ENCODE results near the gene SLC18B1. TPM values are rescaled to one million over a fixed set of nuclear protein-coding genes. Genes with fewer than 3 reads are reported as not detected.

The SLC18B1 gene
- total and polyA plus RNA-seq, 4 donors: 5.6 to 20.9 (median 10.4) TPM

DNA sequence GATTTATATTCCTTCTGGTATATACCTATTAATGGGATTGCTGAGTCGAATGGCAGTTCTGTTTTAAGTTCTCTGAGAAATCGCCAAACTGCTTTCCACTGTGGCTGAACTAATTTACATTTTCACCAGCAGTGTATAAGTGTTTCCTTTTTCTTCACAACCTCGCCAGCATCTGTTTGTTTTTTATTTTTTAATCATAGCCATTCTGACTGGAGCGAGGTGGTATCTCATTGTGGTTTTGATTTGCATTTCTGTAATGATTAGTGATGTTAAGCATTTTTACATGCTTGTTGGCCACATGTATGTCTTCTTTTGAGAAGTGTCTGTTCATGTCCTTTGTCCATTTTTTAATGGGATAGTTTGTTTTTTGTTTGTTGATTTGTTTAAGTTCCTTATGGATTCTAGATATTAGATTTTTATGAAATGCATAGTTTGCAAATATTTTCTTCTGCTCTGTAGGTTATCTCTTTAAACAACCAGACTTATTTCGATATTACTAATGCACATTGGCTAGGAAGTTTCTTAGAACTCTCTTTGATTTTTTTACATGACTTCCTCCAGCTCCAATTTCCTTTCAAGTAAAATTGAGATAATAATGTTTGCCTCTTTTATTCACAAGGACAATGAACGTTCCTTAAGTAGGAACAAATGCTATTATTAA lies 72.4 kb downstream of the SLC18B1 start:
- Histone ChIP-seq H3K9me3 (ENCODE audit: control insufficient read depth in 4 of 4, insufficient read depth in 3 of 4, low read length in 3 of 4) (no peaks in the 10 kb centered on the region), H3K9ac (ENCODE audit: insufficient read depth in 1 of 2, low read length in 2 of 2) (no peak overlapping the region), H3K36me3 (ENCODE audit: control insufficient read depth in 4 of 4, insufficient read depth in 4 of 4, low read length in 4 of 4) (no peaks in the 10 kb centered on the region), H3K27ac (ENCODE audit: low read depth in 1 of 2, low read length in 1 of 2) (no peak overlapping the region), H3K4me3 (no peak overlapping the region), H3K27me3 (ENCODE audit: control insufficient read depth in 3 of 3, insufficient read depth in 3 of 3, low read length in 2 of 3) (no peaks in the 10 kb centered on the region), H3K4me1 (ENCODE audit: control insufficient read depth in 5 of 5, insufficient read depth in 5 of 5, low read length in 5 of 5) (no peaks in the 10 kb centered on the region)
- DNase-seq (no peak), ATAC-seq (ENCODE audit: insufficient read depth, low FRiP score) (no peak)
- TF ChIP-seq, protein P1, sequence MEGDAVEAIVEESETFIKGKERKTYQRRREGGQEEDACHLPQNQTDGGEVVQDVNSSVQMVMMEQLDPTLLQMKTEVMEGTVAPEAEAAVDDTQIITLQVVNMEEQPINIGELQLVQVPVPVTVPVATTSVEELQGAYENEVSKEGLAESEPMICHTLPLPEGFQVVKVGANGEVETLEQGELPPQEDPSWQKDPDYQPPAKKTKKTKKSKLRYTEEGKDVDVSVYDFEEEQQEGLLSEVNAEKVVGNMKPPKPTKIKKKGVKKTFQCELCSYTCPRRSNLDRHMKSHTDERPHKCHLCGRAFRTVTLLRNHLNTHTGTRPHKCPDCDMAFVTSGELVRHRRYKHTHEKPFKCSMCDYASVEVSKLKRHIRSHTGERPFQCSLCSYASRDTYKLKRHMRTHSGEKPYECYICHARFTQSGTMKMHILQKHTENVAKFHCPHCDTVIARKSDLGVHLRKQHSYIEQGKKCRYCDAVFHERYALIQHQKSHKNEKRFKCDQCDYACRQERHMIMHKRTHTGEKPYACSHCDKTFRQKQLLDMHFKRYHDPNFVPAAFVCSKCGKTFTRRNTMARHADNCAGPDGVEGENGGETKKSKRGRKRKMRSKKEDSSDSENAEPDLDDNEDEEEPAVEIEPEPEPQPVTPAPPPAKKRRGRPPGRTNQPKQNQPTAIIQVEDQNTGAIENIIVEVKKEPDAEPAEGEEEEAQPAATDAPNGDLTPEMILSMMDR (IDR thresholded peaks at IDR 0.05; ENCODE audit: control extremely low read depth, extremely low read depth): no peak
- 57 to 65% methylated on average over 6 of the region's 6 CpGs for WGBS, 2 donors

DNA sequence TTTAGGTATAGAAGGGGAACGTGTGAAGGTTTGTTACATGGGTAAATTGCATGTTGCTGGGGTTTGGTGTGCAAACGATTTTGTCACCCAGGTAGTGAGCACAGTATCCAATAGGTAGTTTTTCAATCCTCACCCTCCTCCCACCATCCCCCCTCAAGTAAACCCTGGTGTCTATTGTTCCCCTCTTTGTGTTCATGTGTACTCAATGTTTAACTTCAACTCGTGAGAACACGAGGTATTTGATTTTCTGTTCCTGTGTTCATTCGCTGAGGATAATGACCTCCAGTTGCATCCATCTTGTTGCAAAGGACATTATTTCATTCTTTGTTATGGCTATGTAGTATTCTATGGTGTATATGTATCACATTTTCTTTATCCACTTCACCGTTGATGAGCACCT lies 73.0 kb downstream of the SLC18B1 start:
- ATAC-seq (ENCODE audit: insufficient read depth, low FRiP score) (no peak), DNase-seq (no peak)
- Histone ChIP-seq H3K36me3 (ENCODE audit: control insufficient read depth in 4 of 4, insufficient read depth in 4 of 4, low read length in 4 of 4) (no peaks in the 10 kb centered on the region), H3K27me3 (ENCODE audit: control insufficient read depth in 3 of 3, insufficient read depth in 3 of 3, low read length in 2 of 3) (no peaks in the 10 kb centered on the region), H3K27ac (ENCODE audit: low read depth in 1 of 2, low read length in 1 of 2) (no peak overlapping the region), H3K9me3 (ENCODE audit: control insufficient read depth in 4 of 4, insufficient read depth in 3 of 4, low read length in 3 of 4) (no peaks in the 10 kb centered on the region), H3K9ac (ENCODE audit: insufficient read depth in 1 of 2, low read length in 2 of 2) (no peak overlapping the region), H3K4me1 (ENCODE audit: control insufficient read depth in 5 of 5, insufficient read depth in 5 of 5, low read length in 5 of 5) (no peaks in the 10 kb centered on the region), H3K4me3 (no peak overlapping the region)
- 85 to 88% methylated on average over 6 of the region's 6 CpGs for WGBS, 2 donors
- TF ChIP-seq, protein P1 (IDR thresholded peaks at IDR 0.05; ENCODE audit: control extremely low read depth, extremely low read depth): no peak

DNA sequence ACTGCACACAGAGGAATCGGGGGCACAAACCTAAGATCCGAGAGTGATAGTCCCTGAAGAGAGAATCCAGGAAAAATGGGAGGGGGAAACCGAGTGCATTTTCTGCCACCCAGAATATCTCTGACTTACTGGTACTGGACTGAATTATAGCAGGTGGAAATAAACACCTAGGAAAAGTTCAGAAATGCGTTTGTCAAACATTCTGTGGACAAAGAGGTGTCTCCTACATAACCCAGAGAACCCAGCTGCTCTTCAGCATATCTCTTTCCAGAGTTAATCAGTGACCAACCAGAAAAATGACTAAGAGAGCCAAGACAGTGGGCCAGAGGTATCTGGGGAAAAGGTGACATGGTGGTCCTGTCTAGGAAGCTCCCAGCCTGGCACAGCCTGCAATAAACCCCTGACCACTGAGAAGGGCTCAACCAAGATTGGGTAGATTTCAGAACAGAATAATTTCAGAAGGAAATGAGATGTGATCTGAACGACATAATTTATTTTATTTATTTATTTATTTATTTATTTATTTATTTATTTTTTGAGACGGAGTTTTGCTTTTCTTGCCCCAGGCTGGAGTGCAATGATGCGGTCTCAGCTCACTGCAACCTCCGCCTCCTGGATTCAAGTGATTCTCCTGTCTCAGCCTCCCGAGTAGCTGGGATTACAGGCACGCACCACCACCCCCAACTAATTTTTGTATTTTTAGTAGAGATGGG lies 78.5 kb downstream of the SLC18B1 start:
- Histone ChIP-seq H3K9me3 (ENCODE audit: control insufficient read depth in 4 of 4, insufficient read depth in 3 of 4, low read length in 3 of 4) (no peaks in the 10 kb centered on the region), H3K27ac (ENCODE audit: low read depth in 1 of 2, low read length in 1 of 2) (no peak overlapping the region), H3K4me3 (no peak overlapping the region), H3K4me1 (ENCODE audit: control insufficient read depth in 5 of 5, insufficient read depth in 5 of 5, low read length in 5 of 5) (peaks cover 0 to 1% (median 0%) of the 10 kb centered on the region in 5 donors), H3K9ac (ENCODE audit: insufficient read depth in 1 of 2, low read length in 2 of 2) (no peak overlapping the region), H3K27me3 (ENCODE audit: control insufficient read depth in 3 of 3, insufficient read depth in 3 of 3, low read length in 2 of 3) (no peaks in the 10 kb centered on the region), H3K36me3 (ENCODE audit: control insufficient read depth in 4 of 4, insufficient read depth in 4 of 4, low read length in 4 of 4) (no peaks in the 10 kb centered on the region)
- DNase-seq (no peak), ATAC-seq (ENCODE audit: insufficient read depth, low FRiP score) (no peak)
- TF ChIP-seq, protein P1 (IDR thresholded peaks at IDR 0.05; ENCODE audit: control extremely low read depth, extremely low read depth): no peak
- WGBS, 2 donors: 92 to 93% methylated on average over 10 of the region's 10 CpGs

Small RNA genes lying within 50 kb of the gene (small RNA-seq; reads per million reads assigned to genes)
- gene SNORA33 (ENCODE audit: low replicate concordance) (6.5 reads per million, percentile 95 among the genes with 10 or more reads in this experiment), gene SNORD100 (ENCODE audit: low replicate concordance) (2,115 reads per million, percentile 99 among the genes with 10 or more reads in this experiment), gene SNORD101 (ENCODE audit: low replicate concordance) (3,028 reads per million, percentile 100 among the genes with 10 or more reads in this experiment)

Other genes with a start within 250 kb of the SLC18B1 start
- not detected for gene TAAR8, start 246.0 kb downstream of the SLC18B1 start, total RNA-seq
- gene TAAR8, start 246.0 kb downstream of the SLC18B1 start, polyA plus RNA-seq: not detected
- not detected for gene TAAR6, start 228.3 kb downstream of the SLC18B1 start, total RNA-seq
- not detected for gene TAAR6, start 228.3 kb downstream of the SLC18B1 start, polyA plus RNA-seq
- gene TAAR5, start 208.9 kb downstream of the SLC18B1 start, total RNA-seq: not detected
- gene TAAR5, start 208.9 kb downstream of the SLC18B1 start, polyA plus RNA-seq: not detected
- not detected for gene TAAR2, start 174.4 kb downstream of the SLC18B1 start, total RNA-seq
- not detected for gene TAAR2, start 174.4 kb downstream of the SLC18B1 start, polyA plus RNA-seq
- not detected for gene TAAR1, start 139.5 kb downstream of the SLC18B1 start, total RNA-seq
- under 1 TPM in 1 of 2 donors, not detected in 1; 0.06 TPM for gene TAAR1, start 139.5 kb downstream of the SLC18B1 start, polyA plus RNA-seq
- gene VNN1, start 84.6 kb downstream of the SLC18B1 start, total RNA-seq: 1 to 10 TPM; 3.1 to 3.5 TPM
- 10 to 100 TPM in 1 of 2 donors, 1 to 10 TPM in 1; 2.2 to 64.9 TPM for gene VNN1, start 84.6 kb downstream of the SLC18B1 start, polyA plus RNA-seq
- 10 to 100 TPM; 10.3 to 34.0 TPM for gene VNN2, start 40.7 kb downstream of the SLC18B1 start, total RNA-seq
- 10 to 100 TPM in 1 of 2 donors, 1 to 10 TPM in 1; 2.8 to 59.8 TPM for gene VNN2, start 40.7 kb downstream of the SLC18B1 start, polyA plus RNA-seq
- 1,000 to 10,000 TPM; 1,097 to 1,219 TPM for gene RPS12, start 15.9 kb upstream of the SLC18B1 start, total RNA-seq
- 1,000 to 10,000 TPM; 1,920 to 2,487 TPM for gene RPS12, start 15.9 kb upstream of the SLC18B1 start, polyA plus RNA-seq

All from lung (tissue), 13 donors.